ENCODE results near the gene PXMP2. TPM values are rescaled to one million over a fixed set of nuclear protein-coding genes. Genes with fewer than 3 reads are reported as not detected.

The PXMP2 gene
- total RNA-seq (100 to 1,000 TPM in 1 of 2 donors, 10 to 100 TPM in 1; 43.8 to 117 TPM), polyA plus RNA-seq (100 to 1,000 TPM; 153 to 259 TPM)

DNA sequence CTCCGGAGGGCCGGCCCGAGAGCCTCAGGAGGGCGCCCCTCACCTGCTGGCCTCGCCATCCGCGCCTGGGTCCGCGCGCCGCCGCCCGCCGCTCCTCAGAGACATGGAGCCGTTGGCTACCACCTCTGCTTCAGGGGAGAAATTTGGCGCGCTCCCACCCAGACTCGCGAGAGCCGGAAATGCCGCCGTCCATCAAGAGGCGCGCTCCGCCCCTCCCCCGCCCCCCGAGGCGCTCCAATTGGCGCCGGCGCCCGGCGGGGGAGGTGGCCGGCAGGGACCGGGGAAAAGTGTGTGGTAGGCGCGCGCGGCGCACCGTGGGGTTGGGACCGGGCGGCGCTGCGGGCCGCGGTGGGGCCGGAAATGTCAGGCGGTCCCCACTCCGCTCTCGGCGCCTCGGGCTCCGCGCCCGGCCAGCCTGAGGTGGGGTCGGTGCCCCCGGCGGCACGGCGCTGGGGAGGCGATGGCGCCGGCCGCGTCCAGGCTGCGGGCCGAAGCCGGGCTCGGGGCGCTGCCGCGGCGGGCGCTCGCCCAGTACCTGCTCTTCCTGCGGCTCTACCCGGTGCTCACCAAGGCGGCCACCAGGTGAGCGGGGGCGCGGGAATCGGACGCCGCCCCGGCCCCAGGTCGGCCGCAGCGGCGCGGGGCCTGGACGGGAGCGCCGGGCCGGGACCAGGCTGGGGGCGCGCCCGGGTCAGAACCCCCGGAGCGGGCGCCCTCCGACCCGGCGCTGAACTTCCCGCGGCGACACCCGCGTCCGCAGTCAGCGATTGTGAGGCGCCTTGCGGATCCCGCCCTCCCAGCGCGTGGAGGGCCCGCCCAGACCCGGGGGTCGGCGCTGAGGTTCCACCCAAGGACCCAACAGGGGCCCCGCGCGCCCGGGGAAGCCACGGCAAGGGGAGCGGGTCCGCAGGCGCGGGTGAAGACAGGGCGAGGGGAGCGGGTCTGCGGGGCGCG, at the start of gene PXMP2, which contains the start of gene POLE:
PXMP2 (plus strand) TSS at position 377 of the 954 bp plus-strand sequence; CDS start at position 461, 84 bp downstream.
POLE (minus strand) TSS at position 132 of the 954 bp plus-strand sequence; CDS start at position 105, 27 bp downstream.
- peaks cover 2 to 28% (median 18%) of the 10 kb centered on the region in 4 donors for H3K4me1 ChIP-seq (ENCODE audit: control insufficient read depth in 4 of 4, insufficient read depth in 4 of 4, low read length in 3 of 4)
- peak within 1 kb of the TSS; percentile 49 to 100 (median 54) for H3K4me3 ChIP-seq (ENCODE audit: low read depth in 1 of 3, low read length in 3 of 3)
- H3K27ac ChIP-seq (ENCODE audit: low read depth in 1 of 2, low read length in 2 of 2) = peak within 1 kb of the TSS; percentile 21 to 54
- under 1% methylated on average over 134 of the region's 134 CpGs for WGBS
- H3K9ac ChIP-seq (ENCODE audit: low read depth in 1 of 2, low read length in 2 of 2) = peak within 1 kb of the TSS in 1 of 2 donors; percentile 47
- H3K9me3 ChIP-seq (ENCODE audit: control insufficient read depth in 4 of 4, low read length in 3 of 4) = no peaks in the 10 kb centered on the region
- no peaks in the 10 kb centered on the region for H3K27me3 ChIP-seq (ENCODE audit: control insufficient read depth in 4 of 4, insufficient read depth in 4 of 4, low read length in 3 of 4)
- peak; percentile 93 for DNase-seq (ENCODE audit: low spot score)
- H3K36me3 ChIP-seq (ENCODE audit: control insufficient read depth in 4 of 4, insufficient read depth in 3 of 4, low read depth in 1 of 4, low read length in 3 of 4) = peaks cover 0 to 8% (median 5%) of the 10 kb centered on the region in 4 donors
- TF ChIP-seq FOXA2 (IDR thresholded peaks at IDR 0.05) (no peak), RAD21 (IDR thresholded peaks at IDR 0.05) (no peak), FOXA1 (IDR thresholded peaks at IDR 0.05) (no peak), TAF1 (conservative IDR thresholded peaks at IDR 0.05) (no peak), GABPA (IDR thresholded peaks at IDR 0.05 in 1 of 2, conservative IDR thresholded peaks at IDR 0.05 in 1 of 2) (peak in 1 of 2 donors; percentile 72), EGR1 (IDR thresholded peaks at IDR 0.05; ENCODE audit: low read depth in 2 of 2) (peak in 1 of 2 donors; percentile 77), ATF3 (IDR thresholded peaks at IDR 0.05) (no peak), YY1 (IDR thresholded peaks at IDR 0.05) (peak; percentile 58), JUND (IDR thresholded peaks at IDR 0.05) (no peak), SP1 (IDR thresholded peaks at IDR 0.05) (peak; percentile 52)
- TF ChIP-seq, protein P1, sequence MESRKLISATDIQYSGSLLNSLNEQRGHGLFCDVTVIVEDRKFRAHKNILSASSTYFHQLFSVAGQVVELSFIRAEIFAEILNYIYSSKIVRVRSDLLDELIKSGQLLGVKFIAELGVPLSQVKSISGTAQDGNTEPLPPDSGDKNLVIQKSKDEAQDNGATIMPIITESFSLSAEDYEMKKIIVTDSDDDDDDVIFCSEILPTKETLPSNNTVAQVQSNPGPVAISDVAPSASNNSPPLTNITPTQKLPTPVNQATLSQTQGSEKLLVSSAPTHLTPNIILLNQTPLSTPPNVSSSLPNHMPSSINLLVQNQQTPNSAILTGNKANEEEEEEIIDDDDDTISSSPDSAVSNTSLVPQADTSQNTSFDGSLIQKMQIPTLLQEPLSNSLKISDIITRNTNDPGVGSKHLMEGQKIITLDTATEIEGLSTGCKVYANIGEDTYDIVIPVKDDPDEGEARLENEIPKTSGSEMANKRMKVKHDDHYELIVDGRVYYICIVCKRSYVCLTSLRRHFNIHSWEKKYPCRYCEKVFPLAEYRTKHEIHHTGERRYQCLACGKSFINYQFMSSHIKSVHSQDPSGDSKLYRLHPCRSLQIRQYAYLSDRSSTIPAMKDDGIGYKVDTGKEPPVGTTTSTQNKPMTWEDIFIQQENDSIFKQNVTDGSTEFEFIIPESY (IDR thresholded peaks at IDR 0.05) = peak; percentile 98
- TF ChIP-seq, protein P2, sequence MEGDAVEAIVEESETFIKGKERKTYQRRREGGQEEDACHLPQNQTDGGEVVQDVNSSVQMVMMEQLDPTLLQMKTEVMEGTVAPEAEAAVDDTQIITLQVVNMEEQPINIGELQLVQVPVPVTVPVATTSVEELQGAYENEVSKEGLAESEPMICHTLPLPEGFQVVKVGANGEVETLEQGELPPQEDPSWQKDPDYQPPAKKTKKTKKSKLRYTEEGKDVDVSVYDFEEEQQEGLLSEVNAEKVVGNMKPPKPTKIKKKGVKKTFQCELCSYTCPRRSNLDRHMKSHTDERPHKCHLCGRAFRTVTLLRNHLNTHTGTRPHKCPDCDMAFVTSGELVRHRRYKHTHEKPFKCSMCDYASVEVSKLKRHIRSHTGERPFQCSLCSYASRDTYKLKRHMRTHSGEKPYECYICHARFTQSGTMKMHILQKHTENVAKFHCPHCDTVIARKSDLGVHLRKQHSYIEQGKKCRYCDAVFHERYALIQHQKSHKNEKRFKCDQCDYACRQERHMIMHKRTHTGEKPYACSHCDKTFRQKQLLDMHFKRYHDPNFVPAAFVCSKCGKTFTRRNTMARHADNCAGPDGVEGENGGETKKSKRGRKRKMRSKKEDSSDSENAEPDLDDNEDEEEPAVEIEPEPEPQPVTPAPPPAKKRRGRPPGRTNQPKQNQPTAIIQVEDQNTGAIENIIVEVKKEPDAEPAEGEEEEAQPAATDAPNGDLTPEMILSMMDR (IDR thresholded peaks at IDR 0.05; ENCODE audit: low read depth, low read length, missing input control) = no peak
- TF ChIP-seq, protein P3, sequence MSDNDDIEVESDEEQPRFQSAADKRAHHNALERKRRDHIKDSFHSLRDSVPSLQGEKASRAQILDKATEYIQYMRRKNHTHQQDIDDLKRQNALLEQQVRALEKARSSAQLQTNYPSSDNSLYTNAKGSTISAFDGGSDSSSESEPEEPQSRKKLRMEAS (IDR thresholded peaks at IDR 0.05) = no peak

GRCh38 chr12:132637811-132638210, 49.6 kb upstream of the PXMP2 start:
- no peaks in the 10 kb centered on the region for H3K4me1 ChIP-seq (ENCODE audit: control insufficient read depth in 4 of 4, insufficient read depth in 4 of 4, low read length in 3 of 4)
- H3K9me3 ChIP-seq (ENCODE audit: control insufficient read depth in 4 of 4, low read length in 3 of 4) = no peaks in the 10 kb centered on the region
- H3K36me3 ChIP-seq (ENCODE audit: control insufficient read depth in 4 of 4, insufficient read depth in 3 of 4, low read depth in 1 of 4, low read length in 3 of 4) = peaks cover 10 to 83% (median 48%) of the 10 kb centered on the region in 4 donors
- 96% methylated on average over 18 of the region's 18 CpGs for whole genome bisulfite sequencing
- TF ChIP-seq JUND (IDR thresholded peaks at IDR 0.05) = no peak
- TF ChIP-seq SP1 (IDR thresholded peaks at IDR 0.05) = no peak
- no peak for TF ChIP-seq HNF4G (IDR thresholded peaks at IDR 0.05)
- TF ChIP-seq, protein P4, sequence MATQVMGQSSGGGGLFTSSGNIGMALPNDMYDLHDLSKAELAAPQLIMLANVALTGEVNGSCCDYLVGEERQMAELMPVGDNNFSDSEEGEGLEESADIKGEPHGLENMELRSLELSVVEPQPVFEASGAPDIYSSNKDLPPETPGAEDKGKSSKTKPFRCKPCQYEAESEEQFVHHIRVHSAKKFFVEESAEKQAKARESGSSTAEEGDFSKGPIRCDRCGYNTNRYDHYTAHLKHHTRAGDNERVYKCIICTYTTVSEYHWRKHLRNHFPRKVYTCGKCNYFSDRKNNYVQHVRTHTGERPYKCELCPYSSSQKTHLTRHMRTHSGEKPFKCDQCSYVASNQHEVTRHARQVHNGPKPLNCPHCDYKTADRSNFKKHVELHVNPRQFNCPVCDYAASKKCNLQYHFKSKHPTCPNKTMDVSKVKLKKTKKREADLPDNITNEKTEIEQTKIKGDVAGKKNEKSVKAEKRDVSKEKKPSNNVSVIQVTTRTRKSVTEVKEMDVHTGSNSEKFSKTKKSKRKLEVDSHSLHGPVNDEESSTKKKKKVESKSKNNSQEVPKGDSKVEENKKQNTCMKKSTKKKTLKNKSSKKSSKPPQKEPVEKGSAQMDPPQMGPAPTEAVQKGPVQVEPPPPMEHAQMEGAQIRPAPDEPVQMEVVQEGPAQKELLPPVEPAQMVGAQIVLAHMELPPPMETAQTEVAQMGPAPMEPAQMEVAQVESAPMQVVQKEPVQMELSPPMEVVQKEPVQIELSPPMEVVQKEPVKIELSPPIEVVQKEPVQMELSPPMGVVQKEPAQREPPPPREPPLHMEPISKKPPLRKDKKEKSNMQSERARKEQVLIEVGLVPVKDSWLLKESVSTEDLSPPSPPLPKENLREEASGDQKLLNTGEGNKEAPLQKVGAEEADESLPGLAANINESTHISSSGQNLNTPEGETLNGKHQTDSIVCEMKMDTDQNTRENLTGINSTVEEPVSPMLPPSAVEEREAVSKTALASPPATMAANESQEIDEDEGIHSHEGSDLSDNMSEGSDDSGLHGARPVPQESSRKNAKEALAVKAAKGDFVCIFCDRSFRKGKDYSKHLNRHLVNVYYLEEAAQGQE (IDR thresholded peaks at IDR 0.05) = no peak
- TF ChIP-seq RXRA (IDR thresholded peaks at IDR 0.05) = no peak
- H3K27me3 ChIP-seq (ENCODE audit: control insufficient read depth in 4 of 4, insufficient read depth in 4 of 4, low read length in 3 of 4) = no peaks in the 10 kb centered on the region
- H3K4me3 ChIP-seq (ENCODE audit: low read depth in 1 of 3, low read length in 3 of 3) = no peak overlapping the region
- H3K27ac ChIP-seq (ENCODE audit: low read depth in 1 of 2, low read length in 2 of 2) = no peak overlapping the region
- H3K9ac ChIP-seq (ENCODE audit: low read depth in 1 of 2, low read length in 2 of 2) = no peak overlapping the region
- no peak for DNase-seq (ENCODE audit: low spot score)

All from liver (tissue), 9 donors.